PC-3 (cell line): ENCODE data around the gene KDM4B.

Experiments used
- EZH2 ChIP-seq: fragments of 300-600 bp; sonication (generic); IDR thresholded peaks from one replicate; pipeline ENCODE4 v1.6.1; 2017; ENCODE audit warnings: antibody characterized with exemption, mild to moderate bottlenecking, low read length; ENCODE audit not compliant: unreplicated experiment
- TF ChIP-seq, protein P1 (sequence below): fragments of 300-600 bp; sonication (generic); conservative IDR thresholded peaks from 2 replicates; pipeline ENCODE4 v1.5.1; 2017; ENCODE audit warnings: antibody characterized with exemption, low read depth, mild to moderate bottlenecking, low read length

DNA sequence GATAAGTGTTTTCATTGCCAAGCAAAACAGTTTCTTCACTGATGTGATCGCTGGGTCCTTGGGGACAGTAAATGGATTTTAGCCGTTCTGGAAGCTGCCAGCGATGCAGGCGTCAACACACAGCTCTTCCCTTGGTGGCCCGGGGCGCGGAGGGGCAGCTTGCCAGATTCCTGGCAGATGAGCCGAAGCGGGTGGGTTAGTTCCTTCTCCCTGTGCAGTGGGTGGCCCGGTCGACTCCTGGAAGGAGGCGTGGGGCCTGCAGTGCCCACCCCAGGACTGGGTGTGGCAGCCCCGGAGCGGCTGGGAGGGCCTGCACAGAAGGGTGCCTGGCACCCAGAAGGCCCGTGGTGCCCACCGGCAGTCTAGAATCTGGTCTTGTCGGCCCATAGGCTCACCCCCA lies 69.0 kb downstream of the KDM4B start:
- TF ChIP-seq, protein P1, sequence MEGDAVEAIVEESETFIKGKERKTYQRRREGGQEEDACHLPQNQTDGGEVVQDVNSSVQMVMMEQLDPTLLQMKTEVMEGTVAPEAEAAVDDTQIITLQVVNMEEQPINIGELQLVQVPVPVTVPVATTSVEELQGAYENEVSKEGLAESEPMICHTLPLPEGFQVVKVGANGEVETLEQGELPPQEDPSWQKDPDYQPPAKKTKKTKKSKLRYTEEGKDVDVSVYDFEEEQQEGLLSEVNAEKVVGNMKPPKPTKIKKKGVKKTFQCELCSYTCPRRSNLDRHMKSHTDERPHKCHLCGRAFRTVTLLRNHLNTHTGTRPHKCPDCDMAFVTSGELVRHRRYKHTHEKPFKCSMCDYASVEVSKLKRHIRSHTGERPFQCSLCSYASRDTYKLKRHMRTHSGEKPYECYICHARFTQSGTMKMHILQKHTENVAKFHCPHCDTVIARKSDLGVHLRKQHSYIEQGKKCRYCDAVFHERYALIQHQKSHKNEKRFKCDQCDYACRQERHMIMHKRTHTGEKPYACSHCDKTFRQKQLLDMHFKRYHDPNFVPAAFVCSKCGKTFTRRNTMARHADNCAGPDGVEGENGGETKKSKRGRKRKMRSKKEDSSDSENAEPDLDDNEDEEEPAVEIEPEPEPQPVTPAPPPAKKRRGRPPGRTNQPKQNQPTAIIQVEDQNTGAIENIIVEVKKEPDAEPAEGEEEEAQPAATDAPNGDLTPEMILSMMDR = no peak
- TF ChIP-seq EZH2 = no peak
